ENCODE results near the gene FILIP1L.

DNA sequence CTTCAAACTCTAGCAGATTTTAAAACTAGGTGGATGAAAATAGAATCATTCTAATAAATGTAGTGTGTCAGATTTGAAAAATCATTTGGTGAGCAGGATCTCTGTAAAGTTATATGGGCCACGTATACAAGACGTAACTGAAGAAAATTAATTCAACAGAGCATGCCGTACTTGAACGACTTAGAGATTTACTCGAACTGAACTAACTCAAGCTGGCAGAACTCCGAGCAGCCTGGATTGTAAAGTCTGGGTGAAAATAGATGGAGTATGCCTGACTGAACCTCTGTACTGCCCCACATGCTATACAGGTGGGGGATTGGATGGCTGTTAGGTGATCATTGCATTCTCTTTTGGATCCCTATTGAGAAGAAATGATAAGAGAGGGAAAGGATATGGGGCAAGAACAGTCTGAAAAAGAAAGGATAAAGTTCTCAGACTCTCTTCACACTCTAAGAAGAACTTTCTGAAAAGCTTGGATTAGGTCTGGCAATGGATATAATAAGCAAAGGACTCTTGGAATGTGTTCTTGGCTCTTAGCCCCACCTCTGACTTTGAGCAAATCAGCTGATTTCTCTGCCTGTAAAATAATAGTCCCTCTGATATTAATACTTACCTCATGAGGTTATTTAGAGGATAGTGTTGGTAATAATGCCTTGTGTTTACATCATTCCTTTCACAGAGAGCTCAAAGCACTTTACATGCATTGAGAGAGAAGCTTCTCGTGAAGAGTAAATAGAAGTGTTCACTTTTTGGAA, 147.5 kb downstream of the FILIP1L start:
- TF ChIP-seq CTCF (conservative IDR thresholded peaks at IDR 0.05; ENCODE audit: low read length) = no peak
- TF ChIP-seq EZH2phosphoT487 (IDR thresholded peaks at IDR 0.05; ENCODE audit: borderline replicate concordance, low read depth, low read length) = no peak
